Measurements from ENCODE around the gene LINGO3.

Gene LINGO3

DNA sequence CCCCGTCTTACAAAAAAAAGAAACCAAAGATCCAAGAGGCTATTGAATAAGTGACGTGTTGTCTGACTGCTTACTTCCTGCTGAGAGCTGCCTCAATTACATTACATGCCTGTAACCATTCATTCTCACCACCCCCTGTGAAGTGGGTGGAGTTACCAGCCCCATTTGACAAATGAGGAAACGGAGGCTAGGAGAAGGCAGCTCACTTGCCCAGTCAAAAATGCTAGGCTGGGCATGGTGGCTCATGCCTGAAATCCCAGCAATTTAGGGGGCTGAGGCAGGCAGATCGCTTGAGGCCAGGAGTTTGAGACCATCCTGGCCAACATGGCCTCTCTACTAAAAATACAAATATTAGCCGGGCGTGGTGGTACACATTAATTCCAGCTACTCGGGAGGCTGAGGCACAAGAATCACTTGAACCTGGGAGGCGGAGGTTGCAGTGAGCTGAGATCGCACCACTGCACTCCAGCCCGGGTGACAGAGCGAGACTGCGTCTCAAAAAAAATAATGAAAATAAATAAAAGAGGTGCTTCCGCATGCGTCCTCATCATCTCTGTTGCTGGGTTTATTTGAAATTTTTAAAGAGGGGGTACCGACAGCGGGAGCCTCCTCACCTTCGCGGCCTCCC lies 19.9 kb upstream of the LINGO3 start:
- DNase-seq (ENCODE audit: low read depth, low spot score), result no peak

- DNase-seq (ENCODE audit: low read depth, low spot score), result no peak
Measured at GRCh38 chr19:2326699-2327360, 18.9 kb upstream of the LINGO3 start.

DNA sequence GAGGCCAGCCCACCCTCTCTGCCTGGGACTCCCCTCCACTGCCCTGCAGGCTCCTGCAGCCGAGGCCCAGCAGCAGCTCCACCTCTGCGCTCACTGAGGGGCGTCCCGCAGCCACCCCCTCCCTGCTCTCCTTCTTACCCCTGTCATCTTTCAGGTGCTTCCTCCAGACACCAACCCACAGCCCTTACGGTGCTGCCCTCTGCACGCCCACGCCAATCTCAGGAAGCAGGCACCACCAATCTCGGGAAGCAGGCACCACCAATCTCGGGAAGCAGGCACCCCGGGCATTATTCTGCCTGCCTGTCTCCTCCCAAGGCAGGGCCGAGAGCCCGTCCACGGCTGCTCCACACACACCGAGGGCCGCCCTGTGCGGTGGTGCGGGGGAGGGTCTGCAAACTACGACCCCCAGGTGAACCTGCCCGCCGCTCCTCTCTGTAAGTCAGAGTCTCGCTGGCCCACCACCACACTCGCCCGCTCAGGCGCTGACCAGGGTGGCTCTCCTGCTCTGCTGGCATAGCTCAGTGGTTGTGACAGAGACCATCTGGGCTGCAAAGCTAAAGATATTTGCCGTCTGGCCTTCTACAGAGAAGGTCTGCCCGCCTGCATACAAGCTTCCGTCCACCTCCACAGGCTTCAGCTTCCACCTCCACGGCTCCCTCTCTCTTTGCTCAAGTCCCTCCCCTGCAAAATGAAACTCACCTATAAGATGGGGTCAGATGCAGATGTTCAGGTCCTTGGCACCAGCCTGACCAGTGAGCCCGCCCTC lies 17.5 kb upstream of the LINGO3 start:
- DNase-seq (ENCODE audit: low read depth, low spot score), result no peak

- DNase-seq (ENCODE audit: low read depth, low spot score), result no peak
Measured at GRCh38 chr19:2324220-2324948, 16.4 kb upstream of the LINGO3 start.

DNA sequence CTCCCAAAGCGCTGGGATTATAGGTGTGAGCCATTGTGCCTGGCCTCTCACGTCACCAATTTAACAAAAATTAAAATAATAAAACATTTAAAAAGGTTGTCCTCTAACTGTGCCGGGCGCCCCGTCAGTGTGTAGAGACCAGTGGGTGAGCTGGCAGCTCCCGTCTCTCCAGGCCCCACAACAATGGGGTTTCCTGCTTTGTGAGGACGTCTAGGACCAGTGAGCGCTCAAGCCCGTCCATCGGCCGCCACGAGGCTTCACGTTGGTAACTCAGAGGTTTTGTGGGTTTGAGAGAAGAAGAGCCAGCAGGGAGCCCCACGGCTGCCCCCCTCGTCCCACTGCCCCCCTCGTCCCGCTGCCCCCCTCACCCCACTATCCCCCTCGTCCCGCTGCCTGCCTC lies 15.8 kb upstream of the LINGO3 start:
- DNase-seq (ENCODE audit: low read depth, low spot score), result no peak

- no peak for DNase-seq (ENCODE audit: low read depth, low spot score)
Measured at GRCh38 chr19:2321565-2322283, 13.8 kb upstream of the LINGO3 start.

GRCh38 chr19:2320939-2321338 lies 13.0 kb upstream of the LINGO3 start:
- DNase-seq (ENCODE audit: low read depth, low spot score), result no peak

- DNase-seq (ENCODE audit: low read depth, low spot score), result no peak
Measured at GRCh38 chr19:2320049-2320448, 12.1 kb upstream of the LINGO3 start.

- no peak for DNase-seq (ENCODE audit: low read depth, low spot score)
Measured at GRCh38 chr19:2319551-2319950, 11.6 kb upstream of the LINGO3 start.

DNA sequence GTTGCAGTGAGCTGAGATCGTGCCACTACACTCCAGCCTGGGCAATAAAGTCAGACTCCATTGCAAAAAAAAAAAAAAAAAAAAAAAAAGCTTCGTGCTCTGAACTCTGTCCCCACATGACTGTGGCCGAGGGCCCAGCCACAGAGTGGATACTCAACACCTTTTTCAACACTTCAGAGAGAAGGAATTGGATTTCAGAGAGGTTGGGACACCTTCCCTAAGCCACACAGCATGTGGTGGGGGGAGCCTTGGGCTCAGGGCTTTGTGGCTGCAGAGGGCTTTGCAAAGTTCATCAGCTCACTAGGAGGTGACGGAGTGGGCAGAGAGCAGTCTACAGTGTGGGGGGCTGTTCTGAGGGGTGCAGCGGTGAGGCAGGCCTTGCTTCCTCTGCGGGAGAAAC lies 11.0 kb upstream of the LINGO3 start:
- DNase-seq (ENCODE audit: low read depth, low spot score), result no peak

GRCh38 chr19:2317756-2318155 lies 9.8 kb upstream of the LINGO3 start:
- no peak for DNase-seq (ENCODE audit: low read depth, low spot score)

DNA sequence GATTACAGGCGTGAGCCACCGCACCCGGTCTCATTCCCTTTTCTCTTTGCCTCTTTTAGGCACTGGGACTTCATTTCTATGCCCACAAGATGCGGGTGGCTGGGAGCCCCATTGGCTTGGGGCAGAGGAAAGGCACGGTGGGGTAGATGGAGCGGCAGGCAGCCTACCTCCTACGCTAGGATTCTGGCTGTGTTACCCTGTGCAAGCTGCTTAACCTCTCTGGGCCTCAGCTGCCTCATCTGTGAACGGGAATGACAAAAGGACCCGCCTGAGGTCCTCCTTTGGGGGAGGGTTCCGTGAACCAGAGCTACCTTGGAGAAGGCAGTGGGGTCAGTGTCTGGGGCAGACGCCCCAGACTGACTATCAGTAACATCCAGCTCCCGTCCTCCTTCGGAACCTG lies 9.3 kb upstream of the LINGO3 start:
- no peak for DNase-seq (ENCODE audit: low read depth, low spot score)

GRCh38 chr19:2315818-2316353 lies 7.9 kb upstream of the LINGO3 start:
- DNase-seq (ENCODE audit: low read depth, low spot score), result no peak

GRCh38 chr19:2315121-2315817 lies 7.3 kb upstream of the LINGO3 start:
- no peak for DNase-seq (ENCODE audit: low read depth, low spot score)

- DNase-seq (ENCODE audit: low read depth, low spot score), result no peak
Measured at GRCh38 chr19:2312820-2313501, 5.0 kb upstream of the LINGO3 start.

GRCh38 chr19:2311093-2311492 lies 3.1 kb upstream of the LINGO3 start:
- DNase-seq (ENCODE audit: low read depth, low spot score), result no peak

GRCh38 chr19:2309734-2310362 lies 1.9 kb upstream of the LINGO3 start:
- DNase-seq (ENCODE audit: low read depth, low spot score), result no peak

GRCh38 chr19:2307518-2308012 lies 389 bp downstream of the LINGO3 start:
- DNase-seq (ENCODE audit: low read depth, low spot score), result no peak

DNA sequence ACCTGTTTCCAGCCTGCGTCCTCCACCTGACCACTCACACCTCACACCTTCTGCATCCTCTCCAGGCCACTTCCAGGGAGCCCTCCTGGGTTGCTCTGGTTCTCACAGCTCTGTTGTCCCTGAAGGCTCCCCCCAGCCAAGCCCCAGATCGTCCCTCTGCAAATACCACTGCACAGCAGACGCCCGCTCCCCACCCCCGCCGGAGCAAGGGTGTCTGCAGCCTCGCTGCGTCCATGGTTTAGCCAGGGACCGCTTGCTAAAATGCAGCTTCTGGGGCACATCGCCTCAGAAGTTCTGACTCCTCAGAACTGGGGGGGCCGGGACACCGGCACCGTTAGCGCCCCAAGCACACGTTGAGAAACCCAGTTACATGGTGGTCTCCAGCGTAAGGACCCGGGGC lies 983 bp downstream of the LINGO3 start:
- no peak for DNase-seq (ENCODE audit: low read depth, low spot score)

Measured in brain pericyte (primary cell).